Progenitor cell of endocrine pancreas (in vitro differentiated cells): ENCODE results near the gene CTU2. TPM values are rescaled to one million over a fixed set of nuclear protein-coding genes. Genes with fewer than 3 reads are reported as not detected.

ENCODE experiments used
- DNase-seq: peaks from one replicate; pipeline ENCODE4 v3.0.0; 2021; ENCODE audit warnings: low spot score; ENCODE audit not compliant: unreplicated experiment
- H3K27ac Mint-ChIP-seq: 2 replicates; pipeline ENCODE4 v1.8.0; 2021; ENCODE audit warnings: mild to moderate bottlenecking, moderate library complexity, mixed read lengths
- H3K27me3 Mint-ChIP-seq: 2 replicates; pipeline ENCODE4 v1.8.0; 2021; ENCODE audit warnings: mixed read lengths
- H3K36me3 Mint-ChIP-seq: 2 replicates; pipeline ENCODE4 v1.8.0; 2022; ENCODE audit warnings: mixed read lengths; ENCODE audit not compliant: insufficient read depth
- H3K4me1 Mint-ChIP-seq: 2 replicates; pipeline ENCODE4 v1.8.0; 2021; ENCODE audit warnings: low read depth, mixed read lengths
- H3K4me3 Mint-ChIP-seq: 2 replicates; pipeline ENCODE4 v1.8.0; 2021; ENCODE audit warnings: low read depth, mild to moderate bottlenecking, moderate library complexity, mixed read lengths
- H3K9me3 Mint-ChIP-seq: 2 replicates; pipeline ENCODE4 v1.8.0; 2021; ENCODE audit warnings: low read depth, mixed read lengths
- total RNA-seq: library from RNA; stranded (reverse); gene quantifications from 2 replicates; pipeline ENCODE4 v1.2.1, GENCODE V29; 2021
- TF ChIP-seq, protein P1 (sequence below): fragments of 200-600 bp; sonication (generic); IDR thresholded peaks from one replicate; pipeline ENCODE4 v1.5.0; 2021; ENCODE audit warnings: antibody characterized with exemption, mild to moderate bottlenecking; ENCODE audit not compliant: unreplicated experiment

The CTU2 gene
- total RNA-seq, 1 donor from 2014 or later, result 17.2 TPM

DNA sequence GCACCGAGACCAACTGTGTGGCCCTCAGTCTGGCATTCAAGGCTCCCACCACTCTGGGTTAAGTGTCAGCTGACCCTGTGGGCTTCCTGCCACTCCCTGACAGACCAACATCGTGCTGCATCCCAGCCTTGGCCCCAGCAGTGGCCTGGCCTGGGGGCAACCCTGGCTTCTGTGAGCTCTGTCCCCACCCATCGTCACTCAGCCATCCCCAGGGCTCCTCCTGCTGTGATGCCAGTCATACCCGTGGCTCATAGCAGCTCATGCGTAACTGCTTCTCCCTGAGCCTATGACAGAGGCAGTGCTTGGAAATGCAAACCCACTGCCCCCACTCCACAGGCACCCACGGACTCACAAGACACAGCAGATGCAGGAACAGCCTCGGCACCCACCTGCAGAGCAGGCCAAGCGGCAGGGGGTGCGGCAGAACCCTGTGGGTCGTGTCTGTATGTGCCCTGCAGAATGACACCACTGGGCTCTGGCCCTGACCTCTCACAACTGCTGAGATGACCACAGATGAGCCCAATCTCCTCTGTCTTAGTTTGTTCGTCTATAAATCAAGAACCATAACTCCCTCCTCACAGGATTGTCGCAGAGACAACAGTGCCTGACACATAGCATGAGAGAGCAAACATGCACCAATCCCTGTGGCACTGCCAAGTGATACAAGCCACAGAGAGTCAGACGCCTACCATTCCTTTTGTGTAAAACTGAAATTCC is 52.1 kb downstream of the CTU2 start:
- no peaks in the 10 kb centered on the region for H3K27me3 Mint-ChIP-seq
- H3K4me3 Mint-ChIP-seq, result no peak overlapping the region
- no peak for DNase-seq
- H3K4me1 Mint-ChIP-seq, result peaks cover 10% of the 10 kb centered on the region
- no peaks in the 10 kb centered on the region for H3K9me3 Mint-ChIP-seq
- H3K27ac Mint-ChIP-seq, result no peak overlapping the region
- no peaks in the 10 kb centered on the region for H3K36me3 Mint-ChIP-seq
- TF ChIP-seq, protein P1, sequence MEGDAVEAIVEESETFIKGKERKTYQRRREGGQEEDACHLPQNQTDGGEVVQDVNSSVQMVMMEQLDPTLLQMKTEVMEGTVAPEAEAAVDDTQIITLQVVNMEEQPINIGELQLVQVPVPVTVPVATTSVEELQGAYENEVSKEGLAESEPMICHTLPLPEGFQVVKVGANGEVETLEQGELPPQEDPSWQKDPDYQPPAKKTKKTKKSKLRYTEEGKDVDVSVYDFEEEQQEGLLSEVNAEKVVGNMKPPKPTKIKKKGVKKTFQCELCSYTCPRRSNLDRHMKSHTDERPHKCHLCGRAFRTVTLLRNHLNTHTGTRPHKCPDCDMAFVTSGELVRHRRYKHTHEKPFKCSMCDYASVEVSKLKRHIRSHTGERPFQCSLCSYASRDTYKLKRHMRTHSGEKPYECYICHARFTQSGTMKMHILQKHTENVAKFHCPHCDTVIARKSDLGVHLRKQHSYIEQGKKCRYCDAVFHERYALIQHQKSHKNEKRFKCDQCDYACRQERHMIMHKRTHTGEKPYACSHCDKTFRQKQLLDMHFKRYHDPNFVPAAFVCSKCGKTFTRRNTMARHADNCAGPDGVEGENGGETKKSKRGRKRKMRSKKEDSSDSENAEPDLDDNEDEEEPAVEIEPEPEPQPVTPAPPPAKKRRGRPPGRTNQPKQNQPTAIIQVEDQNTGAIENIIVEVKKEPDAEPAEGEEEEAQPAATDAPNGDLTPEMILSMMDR, result no peak

DNA sequence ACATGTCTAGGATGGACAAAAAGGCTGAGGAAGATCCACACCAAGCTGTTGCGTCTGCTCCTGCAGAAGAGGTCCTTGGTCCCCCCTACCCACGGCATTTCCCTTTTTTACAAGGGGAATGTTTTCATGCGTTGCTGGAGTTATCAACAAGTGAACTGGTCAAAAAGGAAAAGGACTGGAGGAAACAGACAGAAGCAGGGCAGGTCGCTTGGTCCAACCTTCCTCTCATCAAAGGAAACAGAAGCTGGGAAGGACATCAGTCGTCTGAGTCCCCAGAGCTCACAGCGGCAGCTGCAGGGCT is 52.6 kb downstream of the CTU2 start:
- Mint-ChIP-seq H3K4me1 (peaks cover 15% of the 10 kb centered on the region), H3K4me3 (no peak overlapping the region), H3K27ac (peak overlapping the region; percentile 29), H3K9me3 (no peaks in the 10 kb centered on the region), H3K36me3 (no peaks in the 10 kb centered on the region), H3K27me3 (no peaks in the 10 kb centered on the region)
- TF ChIP-seq, protein P1, result no peak
- no peak for DNase-seq

DNA sequence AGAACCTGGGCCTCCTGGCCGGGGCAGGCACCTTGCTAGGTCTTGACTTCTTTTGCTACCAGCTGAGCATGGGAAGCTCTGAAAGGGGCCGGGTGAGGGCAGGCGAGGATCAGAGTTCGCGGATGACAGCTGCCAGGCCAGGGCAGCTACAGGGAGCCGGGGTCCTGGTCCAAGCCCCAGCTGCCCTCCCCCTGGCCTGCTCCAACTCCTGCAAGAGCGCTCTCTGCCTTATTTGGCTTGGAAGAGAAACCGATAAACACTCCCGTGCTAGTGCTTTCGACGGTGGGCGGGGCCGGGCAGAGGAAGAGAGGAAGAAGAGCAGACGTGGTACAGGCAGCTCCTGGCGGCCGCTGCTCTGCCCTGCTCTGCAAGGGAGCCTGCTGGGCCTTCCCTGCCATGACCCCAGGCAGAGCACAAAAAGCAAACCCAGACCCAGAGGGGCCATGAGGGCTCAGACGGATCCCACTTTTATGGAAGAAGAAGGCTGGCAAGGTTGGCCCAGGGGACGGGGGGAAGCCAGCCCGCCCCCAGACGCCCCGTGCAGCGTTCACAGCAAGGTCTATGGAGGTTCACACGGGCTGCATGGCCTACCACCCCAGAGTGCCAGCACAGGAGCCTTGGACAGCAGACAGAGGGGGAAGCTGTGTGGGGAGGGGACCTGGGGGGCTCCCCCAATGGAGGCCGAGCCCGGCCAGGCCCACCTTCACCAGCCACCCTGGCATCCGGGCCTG is 53.1 kb downstream of the CTU2 start:
- no peak overlapping the region for H3K4me3 Mint-ChIP-seq
- no peak for DNase-seq
- peak overlapping the region; percentile 74 for H3K27ac Mint-ChIP-seq
- peaks cover 20% of the 10 kb centered on the region for H3K4me1 Mint-ChIP-seq
- H3K27me3 Mint-ChIP-seq, result no peaks in the 10 kb centered on the region
- no peaks in the 10 kb centered on the region for H3K36me3 Mint-ChIP-seq
- TF ChIP-seq, protein P1, result no peak
- no peaks in the 10 kb centered on the region for H3K9me3 Mint-ChIP-seq

DNA sequence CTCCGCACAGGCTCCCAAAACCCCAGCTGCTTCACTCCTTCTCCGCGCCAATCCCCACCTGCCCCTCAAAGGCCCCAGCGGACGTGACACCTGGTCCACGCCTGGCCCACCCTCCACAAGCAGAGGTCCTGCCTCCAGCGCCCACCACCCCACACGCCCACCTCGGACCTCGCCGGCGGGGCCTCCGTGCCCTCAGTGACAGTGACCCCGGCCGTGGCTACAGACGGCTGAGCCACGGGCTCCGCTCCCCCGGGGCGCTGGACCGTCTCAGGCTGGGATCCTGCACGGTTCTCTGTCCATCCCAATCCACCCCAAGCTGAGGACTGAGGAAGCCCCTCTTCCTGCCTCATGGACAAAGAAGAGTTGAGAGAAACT is 53.7 kb downstream of the CTU2 start:
- Mint-ChIP-seq H3K27me3 (no peaks in the 10 kb centered on the region), H3K9me3 (no peaks in the 10 kb centered on the region), H3K4me3 (no peak overlapping the region), H3K36me3 (no peaks in the 10 kb centered on the region), H3K4me1 (peaks cover 23% of the 10 kb centered on the region), H3K27ac (no peak overlapping the region)
- DNase-seq, result no peak
- TF ChIP-seq, protein P1, result no peak

DNA sequence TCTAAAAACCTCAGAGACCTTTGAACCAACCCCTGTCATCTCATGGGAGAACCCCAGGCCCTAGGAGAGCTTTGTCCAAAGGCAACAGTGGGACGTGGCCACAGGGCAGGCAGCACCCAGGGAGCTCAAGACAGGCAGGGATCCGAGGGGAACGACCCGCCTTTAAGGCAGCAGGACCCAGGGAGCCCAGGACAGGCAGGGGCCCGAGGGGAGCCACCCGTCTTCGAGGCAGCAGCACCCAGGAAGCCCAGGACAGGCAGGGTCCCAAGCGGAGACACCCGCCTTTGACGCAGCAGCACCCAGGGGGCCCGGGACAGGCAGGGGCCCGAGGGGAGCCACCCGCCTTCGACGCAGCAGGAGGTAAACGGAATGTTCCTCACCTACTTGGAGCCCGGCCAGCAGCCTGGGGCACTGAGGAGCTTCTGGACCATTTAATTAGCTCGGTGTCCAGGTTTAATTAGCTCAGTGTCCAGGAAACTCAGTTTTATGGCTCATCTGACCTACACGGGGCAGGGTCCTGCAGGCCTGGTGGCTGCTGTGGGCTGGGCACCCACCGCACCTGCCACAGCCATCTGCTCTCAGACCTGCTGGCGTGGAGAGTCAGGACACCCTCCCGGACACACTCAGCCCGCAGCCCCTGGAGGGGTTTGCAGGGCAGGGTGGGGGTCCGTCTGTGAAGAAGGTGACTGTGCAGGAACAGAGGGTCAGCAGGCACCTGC is 54.3 kb downstream of the CTU2 start:
- no peaks in the 10 kb centered on the region for H3K36me3 Mint-ChIP-seq
- no peak overlapping the region for H3K27ac Mint-ChIP-seq
- H3K4me3 Mint-ChIP-seq, result no peak overlapping the region
- H3K4me1 Mint-ChIP-seq, result peaks cover 25% of the 10 kb centered on the region
- TF ChIP-seq, protein P1, result no peak
- H3K9me3 Mint-ChIP-seq, result no peaks in the 10 kb centered on the region
- no peaks in the 10 kb centered on the region for H3K27me3 Mint-ChIP-seq
- DNase-seq, result no peak
